GM18520 (cell line): ENCODE data around the gene GRM5.

Source experiments
- ATAC-seq: cut with Tn5 transposase; IDR thresholded peaks from one replicate; pipeline ENCODE4 v1.9.1; 2021; ENCODE audit not compliant: unreplicated experiment

GRM5 gene

GRCh38 chr11:88739524-88739923, 326.3 kb downstream of the GRM5 start:
- no peak for ATAC-seq

- no peak for ATAC-seq
Measured at GRCh38 chr11:88709567-88709966, 356.2 kb downstream of the GRM5 start.

- ATAC-seq = no peak
Measured at GRCh38 chr11:88704485-88704884, 361.3 kb downstream of the GRM5 start.

- ATAC-seq = no peak
Measured at GRCh38 chr11:88701816-88702215, 364.0 kb downstream of the GRM5 start.

GRCh38 chr11:88697139-88697538, 368.6 kb downstream of the GRM5 start:
- no peak for ATAC-seq

GRCh38 chr11:88695689-88696414, 369.9 kb downstream of the GRM5 start:
- no peak for ATAC-seq

- ATAC-seq = no peak
Measured at GRCh38 chr11:88692306-88693086, 373.3 kb downstream of the GRM5 start.

GRCh38 chr11:88689548-88690240, 376.1 kb downstream of the GRM5 start:
- no peak for ATAC-seq

GRCh38 chr11:88683024-88683423, 382.8 kb downstream of the GRM5 start:
- ATAC-seq = no peak

GRCh38 chr11:88680806-88681205, 385.0 kb downstream of the GRM5 start:
- no peak for ATAC-seq

- no peak for ATAC-seq
Measured at GRCh38 chr11:88666364-88666763, 399.4 kb downstream of the GRM5 start.

- ATAC-seq = no peak
Measured at GRCh38 chr11:88657076-88657738, 408.6 kb downstream of the GRM5 start.

GRCh38 chr11:88656283-88656682, 409.5 kb downstream of the GRM5 start:
- ATAC-seq = no peak

- ATAC-seq = no peak
Measured at GRCh38 chr11:88655656-88656055, 410.1 kb downstream of the GRM5 start.

GRCh38 chr11:88655196-88655595, 410.6 kb downstream of the GRM5 start:
- no peak for ATAC-seq

GRCh38 chr11:88651556-88651955, 414.2 kb downstream of the GRM5 start:
- no peak for ATAC-seq

GRCh38 chr11:88644724-88645123, 421.1 kb downstream of the GRM5 start:
- no peak for ATAC-seq

- no peak for ATAC-seq
Measured at GRCh38 chr11:88632163-88632562, 433.6 kb downstream of the GRM5 start.

- no peak for ATAC-seq
Measured at GRCh38 chr11:88631497-88631896, 434.3 kb downstream of the GRM5 start.

GRCh38 chr11:88629496-88629895, 436.3 kb downstream of the GRM5 start:
- no peak for ATAC-seq

GRCh38 chr11:88626216-88626615, 439.6 kb downstream of the GRM5 start:
- no peak for ATAC-seq
